Measurements from ENCODE around the gene DNAJC18.

DNAJC18 gene

GRCh38 chr5:139473565-139473964 lies 34.2 kb upstream of the DNAJC18 start:
- CTCF ChIA-PET, result interaction anchor here (1.2 kb wide), 1 partner anchor 22 kb away, joined by 3 read pairs; no protein-coding TSS in a partner anchor
- Histone ChIP-seq H3K4me1 (ENCODE audit: control insufficient read depth, insufficient read depth, low read length) (no peaks in the 10 kb centered on the region), H3K36me3 (ENCODE audit: control insufficient read depth in 2 of 2, insufficient read depth in 1 of 2, low read length in 2 of 2) (peaks cover 0 to 33% of the 10 kb centered on the region in 2 experiments; a peak in 1 of 3 replicates), H3K4me3 (ENCODE audit: low read depth, low read length) (no peak overlapping the region), H3K27ac (ENCODE audit: extremely low read depth, low read depth, low read length) (no peak overlapping the region; the same call in 1 of the 2 replicates), H3K9me3 (ENCODE audit: control insufficient read depth, insufficient read depth, low read depth, low read length) (no peaks in the 10 kb centered on the region)
- POLR2A ChIA-PET, result interaction anchor here (1.2 kb wide), 1 partner anchor 9 kb away, joined by 5 read pairs; the partner anchor contains the start of gene STING1
- TF ChIP-seq FEZF1 (tag by site-specific recombination; IDR thresholded peaks at IDR 0.05), result no peak
- no peak for TF ChIP-seq HOXD13 (CRISPR knock-in tag; IDR thresholded peaks at IDR 0.05; ENCODE audit: borderline replicate concordance)
- TF ChIP-seq SP2 (tag by site-specific recombination; IDR thresholded peaks at IDR 0.05), result no peak
- 0 out of 2 replicates have a peak, but pooled peaks have one; percentile 48 for TF ChIP-seq ZFP69B (tag by site-specific recombination; IDR thresholded peaks at IDR 0.05)
- TF ChIP-seq REPIN1 (tag by site-specific recombination; IDR thresholded peaks at IDR 0.05; ENCODE audit: low read depth), result no peak
- TF ChIP-seq ZNF843 (tag by site-specific recombination; IDR thresholded peaks at IDR 0.05), result no peak
- no peak for TF ChIP-seq KLF7 (tag by site-specific recombination; IDR thresholded peaks at IDR 0.05; ENCODE audit: borderline replicate concordance)
- TF ChIP-seq ZNF555 (tag by site-specific recombination; conservative IDR thresholded peaks at IDR 0.05), result no peak
- no peak for TF ChIP-seq ZNF280D (tag by site-specific recombination; IDR thresholded peaks at IDR 0.05)
- no peak for TF ChIP-seq ZNF324 (tag by site-specific recombination; IDR thresholded peaks at IDR 0.05)
- no peak for TF ChIP-seq ZNF549 (tag by site-specific recombination; IDR thresholded peaks at IDR 0.05)
- peak; percentile 94 for TF ChIP-seq PRDM10 (tag by site-specific recombination; IDR thresholded peaks at IDR 0.05)
- no peak for TF ChIP-seq ZBTB10 (tag by site-specific recombination; IDR thresholded peaks at IDR 0.05)
- peak; percentile 73 for TF ChIP-seq ZNF692 (tag by site-specific recombination; IDR thresholded peaks at IDR 0.05)
- TF ChIP-seq ZNF354C (tag by site-specific recombination; IDR thresholded peaks at IDR 0.05; ENCODE audit: borderline replicate concordance, low read depth), result no peak
- no peak for TF ChIP-seq ZNF114 (tag by site-specific recombination; IDR thresholded peaks at IDR 0.05)
- TF ChIP-seq BCL11B (tag by site-specific recombination; IDR thresholded peaks at IDR 0.05; ENCODE audit: low read depth), result no peak
- TF ChIP-seq ZNF362 (tag by site-specific recombination; IDR thresholded peaks at IDR 0.05), result no peak
- no peak for TF ChIP-seq SCRT1 (tag by site-specific recombination; IDR thresholded peaks at IDR 0.05; ENCODE audit: borderline replicate concordance)
- no peak for TF ChIP-seq ZBTB8A (tag by site-specific recombination; IDR thresholded peaks at IDR 0.05)
- peak; percentile 97 for TF ChIP-seq ZIC2 (tag by site-specific recombination; IDR thresholded peaks at IDR 0.05)
- TF ChIP-seq ZNF600 (tag by site-specific recombination; IDR thresholded peaks at IDR 0.05), result no peak
- no peak for TF ChIP-seq SALL2 (tag by site-specific recombination; IDR thresholded peaks at IDR 0.05; ENCODE audit: borderline replicate concordance)
- no peak for TF ChIP-seq ZNF449 (tag by site-specific recombination; IDR thresholded peaks at IDR 0.05)
- no peak for TF ChIP-seq ZNF23 (tag by site-specific recombination; IDR thresholded peaks at IDR 0.05; ENCODE audit: borderline replicate concordance)

All from HEK293 (cell line).